A204.1 (cell line): Measurements from ENCODE around the gene SIGLECL1.
"Not testable (repeated sequence)": the region's sequence is repeated elsewhere in the genome, so short reads cannot be mapped to it uniquely, and the experiment has no call there.

Experiments used
- FAIRE-seq: peaks from 2 replicates; lab custom pipeline; 2012; peaks lifted over from hg19 to GRCh38; lab: Jason Lieb, UNC

Gene SIGLECL1

GRCh38 chr19:51250786-51251467 is at the start of gene SIGLECL1:
Gene SIGLECL1 (plus strand): TSS chr19:51251080. CDS start chr19:51264073, 12,993 bp downstream.
- no peak for FAIRE-seq

GRCh38 chr19:51201712-51202111 is 49.2 kb upstream of the SIGLECL1 start:
- no peak for FAIRE-seq

- FAIRE-seq: no peak
These were observed 47.0 kb upstream of the SIGLECL1 start for GRCh38 chr19:51203916-51204315.

- no peak for FAIRE-seq
These were observed 46.6 kb upstream of the SIGLECL1 start for GRCh38 chr19:51204321-51204720.

GRCh38 chr19:51207747-51208146 is 43.1 kb upstream of the SIGLECL1 start:
- FAIRE-seq: no peak

GRCh38 chr19:51210191-51210784 is 40.6 kb upstream of the SIGLECL1 start:
- no peak for FAIRE-seq

DNA sequence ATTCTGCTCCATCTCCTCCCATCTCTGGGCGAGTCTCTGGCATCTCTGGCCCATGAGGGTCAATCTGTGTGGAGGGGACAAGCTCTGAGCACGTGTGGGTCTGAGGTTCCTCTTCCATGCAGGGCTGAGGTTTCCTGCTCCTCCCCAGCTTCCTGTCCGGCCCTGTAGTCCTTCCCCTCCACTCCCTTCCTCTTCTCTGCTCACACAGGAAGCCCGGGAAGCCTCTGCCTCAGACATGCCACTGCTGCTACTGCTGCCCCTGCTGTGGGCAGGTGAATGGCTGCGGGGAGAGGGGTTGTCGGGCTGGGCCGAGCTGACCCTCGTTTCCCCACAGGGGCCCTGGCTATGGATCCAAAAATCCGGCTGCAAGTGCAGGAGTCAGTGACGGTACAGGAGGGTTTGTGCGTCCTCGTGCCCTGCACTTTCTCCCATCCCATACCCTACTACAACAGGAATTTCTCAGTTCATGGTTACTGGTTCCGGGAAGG is 40.0 kb upstream of the SIGLECL1 start:
- FAIRE-seq: not testable (repeated sequence)

DNA sequence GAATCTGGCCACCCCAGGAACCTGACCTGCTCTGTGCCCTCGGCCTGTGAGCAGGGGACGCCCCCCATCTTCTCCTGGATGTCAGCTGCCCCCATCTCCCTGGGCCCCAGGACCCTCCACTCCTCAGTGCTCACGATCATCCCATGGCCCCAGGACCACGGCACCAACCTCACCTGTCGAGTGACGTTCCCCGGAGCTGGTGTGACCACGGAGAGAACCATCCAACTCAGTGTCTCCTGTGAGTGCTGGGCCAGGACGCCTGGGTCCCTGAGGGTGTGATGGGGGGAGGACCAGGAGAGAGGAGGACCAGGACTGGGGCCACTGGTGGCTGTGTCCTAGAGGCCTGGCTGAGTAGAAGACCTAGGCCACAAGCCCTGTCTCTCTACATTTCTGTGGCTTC is 39.0 kb upstream of the SIGLECL1 start:
- no peak for FAIRE-seq

- no peak for FAIRE-seq
These were observed 31.6 kb upstream of the SIGLECL1 start for GRCh38 chr19:51219307-51219706.

GRCh38 chr19:51219971-51220370 is 30.9 kb upstream of the SIGLECL1 start:
- no peak for FAIRE-seq

- FAIRE-seq: no peak
These were observed 29.9 kb upstream of the SIGLECL1 start for GRCh38 chr19:51220996-51221395.

DNA sequence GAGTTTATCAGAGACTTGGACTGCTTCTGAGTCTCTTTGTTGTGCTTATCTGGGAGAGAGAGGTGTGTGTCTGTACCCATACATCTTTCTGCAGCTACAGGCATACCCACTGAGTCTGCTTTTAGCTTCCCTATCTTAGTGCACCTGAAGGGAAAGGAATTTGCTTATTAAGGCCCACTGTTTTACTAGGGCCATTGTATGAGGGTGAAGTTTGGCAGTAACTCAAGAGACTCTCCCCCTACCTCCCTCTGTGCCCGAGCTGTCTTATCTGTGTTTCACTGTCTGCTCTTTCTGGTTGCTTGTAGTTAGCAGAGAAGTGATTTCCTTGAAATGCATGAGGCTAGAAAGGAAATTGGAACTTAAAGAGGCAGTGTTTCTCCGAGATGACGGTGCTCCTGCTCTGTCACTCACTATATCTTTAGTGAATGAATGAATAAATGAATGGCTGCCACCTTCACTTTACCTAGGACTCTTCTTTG is 26.7 kb upstream of the SIGLECL1 start:
- no peak for FAIRE-seq

DNA sequence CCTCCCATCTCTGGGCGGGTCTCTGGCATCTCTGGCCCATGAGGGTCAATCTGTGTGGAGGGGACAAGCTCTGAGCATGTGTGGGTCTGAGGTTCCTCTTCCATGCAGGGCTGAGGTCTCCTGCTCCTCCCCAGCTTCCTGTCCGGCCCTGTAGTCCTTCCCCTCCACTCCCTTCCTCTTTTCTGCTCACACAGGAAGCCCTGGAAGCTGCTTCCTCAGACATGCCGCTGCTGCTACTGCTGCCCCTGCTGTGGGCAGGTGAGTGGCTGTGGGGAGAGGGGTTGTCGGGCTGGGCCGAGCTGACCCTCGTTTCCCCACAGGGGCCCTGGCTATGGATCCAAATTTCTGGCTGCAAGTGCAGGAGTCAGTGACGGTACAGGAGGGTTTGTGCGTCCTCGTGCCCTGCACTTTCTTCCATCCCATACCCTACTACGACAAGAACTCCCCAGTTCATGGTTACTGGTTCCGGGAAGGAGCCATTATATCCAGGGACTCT is 25.9 kb upstream of the SIGLECL1 start, which contains the start of gene CD33:
CD33 (plus strand) TSS at position 183 of the 496 bp plus-strand sequence; CDS start at position 222, 39 bp downstream.
- not testable (repeated sequence) for FAIRE-seq

- no peak for FAIRE-seq
These were observed 24.8 kb upstream of the SIGLECL1 start for GRCh38 chr19:51226067-51226466.

DNA sequence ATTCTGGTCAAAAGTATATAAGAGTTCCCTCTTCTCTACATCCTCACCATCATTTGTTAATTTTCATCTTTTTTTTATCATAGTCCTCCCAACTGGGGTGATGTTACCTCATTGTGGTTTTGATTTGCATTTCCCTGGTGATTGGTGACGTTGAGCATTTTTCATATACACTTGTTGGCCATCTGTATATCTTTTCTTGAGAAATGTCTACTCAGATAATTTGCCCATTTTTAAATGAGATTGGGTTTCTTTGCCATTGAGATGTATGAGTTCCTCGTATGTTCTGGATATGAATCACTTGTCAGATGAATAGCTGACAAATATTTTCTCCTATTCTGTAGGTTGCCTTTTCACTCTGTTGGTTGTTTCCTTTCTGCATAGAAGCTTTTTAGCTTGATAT is 23.6 kb upstream of the SIGLECL1 start:
- FAIRE-seq: no peak

- FAIRE-seq: no peak
These were observed 22.9 kb upstream of the SIGLECL1 start for GRCh38 chr19:51227966-51228365.

GRCh38 chr19:51240866-51241265 is 10.0 kb upstream of the SIGLECL1 start:
- no peak for FAIRE-seq

DNA sequence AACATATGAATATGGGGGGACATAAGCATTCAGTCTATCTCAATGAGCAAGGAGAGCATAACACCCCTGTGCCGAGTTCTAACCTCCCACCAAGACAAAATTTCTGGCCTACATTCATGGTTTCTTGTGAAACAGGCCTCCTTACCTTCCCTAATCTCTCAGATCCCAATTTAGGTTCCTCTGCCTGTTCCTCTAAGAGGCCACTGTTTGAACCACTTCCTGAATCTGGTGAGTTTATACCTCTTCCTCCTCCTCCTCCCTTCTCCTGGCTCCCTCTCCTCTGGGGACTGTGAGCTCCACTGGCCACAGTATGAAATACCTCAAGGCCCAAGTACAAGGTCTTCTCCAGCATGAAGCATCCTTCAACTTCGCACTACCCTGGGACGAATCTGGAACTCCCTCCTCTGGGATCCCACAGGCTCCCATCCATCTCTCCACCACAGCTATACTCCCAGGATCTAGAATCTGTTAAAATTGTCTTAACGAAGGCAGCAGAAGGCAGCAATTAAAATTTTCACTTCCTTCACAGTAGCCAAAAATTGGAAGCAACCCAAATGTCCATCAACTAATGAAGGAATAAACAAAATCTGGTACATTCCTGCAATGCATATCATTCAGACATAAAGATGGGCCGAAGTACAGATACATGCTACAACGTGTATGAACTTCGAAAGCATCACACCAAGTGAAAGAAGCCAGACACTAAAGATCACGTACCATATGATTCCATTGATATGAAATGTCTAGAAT is 7.8 kb upstream of the SIGLECL1 start:
- FAIRE-seq: no peak

- no peak for FAIRE-seq
These were observed 4.7 kb upstream of the SIGLECL1 start for GRCh38 chr19:51246164-51246552.

DNA sequence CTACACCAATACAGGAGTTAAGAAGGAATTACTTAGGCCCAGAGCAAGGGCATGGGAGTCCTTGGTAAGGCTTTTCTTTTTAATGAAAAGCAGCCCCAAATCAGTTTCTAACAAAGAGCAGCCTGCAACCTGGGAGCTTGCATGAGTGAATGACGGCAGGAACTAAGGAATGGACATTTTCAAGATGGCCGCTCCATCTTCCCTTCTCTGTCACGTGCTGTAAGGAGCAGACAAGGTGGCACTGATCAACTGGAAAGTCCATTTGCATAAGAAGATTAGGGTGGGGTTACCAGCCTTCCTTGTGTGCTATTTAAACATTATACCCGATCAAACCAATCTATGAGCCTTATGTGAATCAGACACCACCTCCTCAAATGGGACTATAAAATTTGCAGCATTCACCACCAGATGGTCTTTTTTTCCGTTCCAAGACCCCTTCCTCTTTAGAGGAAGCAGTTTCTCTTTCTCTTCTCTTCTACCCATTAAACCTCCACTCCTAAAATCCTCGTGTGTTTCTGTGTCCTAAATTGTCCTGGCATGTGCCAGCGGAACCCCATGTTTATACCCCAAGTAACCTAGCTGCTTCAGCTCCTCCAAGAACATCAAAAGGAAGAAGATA is 2.8 kb upstream of the SIGLECL1 start:
- no peak for FAIRE-seq

- FAIRE-seq: no peak
These were observed 564 bp downstream of the SIGLECL1 start for GRCh38 chr19:51251468-51251820.

- no peak for FAIRE-seq
These were observed 1.6 kb downstream of the SIGLECL1 start for GRCh38 chr19:51252306-51253079.
